IPS-NIHi7 (cell line): ENCODE data around the gene ALK.

ENCODE experiments used
- DNase-seq: peaks from one replicate; pipeline ENCODE4 v3.0.0; 2012; ENCODE audit warnings: mixed read lengths; ENCODE audit errors: extremely low spot score

ALK gene

DNA sequence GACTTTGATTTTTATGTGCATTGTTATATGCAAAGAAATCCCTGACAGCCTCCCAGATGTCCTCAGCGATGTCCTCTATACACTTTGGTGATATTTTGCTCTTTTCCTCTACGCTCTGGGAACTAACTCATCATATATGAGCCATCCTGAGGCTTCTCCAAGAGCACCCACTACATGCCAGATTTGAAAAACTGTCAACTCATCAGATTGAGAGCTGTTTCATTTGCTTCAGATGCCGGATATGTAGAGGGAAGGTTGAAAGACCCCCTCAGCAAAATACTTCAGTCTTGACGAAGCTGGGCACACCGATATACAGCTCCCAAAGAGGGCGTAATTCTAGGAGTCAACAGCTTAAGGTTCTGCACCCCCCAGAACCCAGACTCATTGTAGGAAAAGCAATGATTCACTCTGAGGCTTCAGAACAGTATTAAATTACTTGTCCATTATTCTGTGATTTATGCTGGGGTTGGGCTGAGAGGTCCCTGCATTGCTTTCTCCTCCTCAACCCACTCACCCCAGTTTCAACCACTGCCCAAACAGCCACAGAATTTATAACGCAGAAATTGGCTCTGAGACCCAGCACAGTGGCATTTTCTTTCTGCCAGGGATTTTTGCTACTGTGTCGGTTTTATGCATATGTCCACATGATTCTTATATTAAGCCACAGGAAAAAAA lies 341.8 kb downstream of the ALK start:
- DNase-seq, result no peak

- DNase-seq, result no peak
Observed at GRCh38 chr2:29578084-29578598, 343.2 kb downstream of the ALK start.

- no peak for DNase-seq
Observed at GRCh38 chr2:29576231-29576630, 345.2 kb downstream of the ALK start.

DNA sequence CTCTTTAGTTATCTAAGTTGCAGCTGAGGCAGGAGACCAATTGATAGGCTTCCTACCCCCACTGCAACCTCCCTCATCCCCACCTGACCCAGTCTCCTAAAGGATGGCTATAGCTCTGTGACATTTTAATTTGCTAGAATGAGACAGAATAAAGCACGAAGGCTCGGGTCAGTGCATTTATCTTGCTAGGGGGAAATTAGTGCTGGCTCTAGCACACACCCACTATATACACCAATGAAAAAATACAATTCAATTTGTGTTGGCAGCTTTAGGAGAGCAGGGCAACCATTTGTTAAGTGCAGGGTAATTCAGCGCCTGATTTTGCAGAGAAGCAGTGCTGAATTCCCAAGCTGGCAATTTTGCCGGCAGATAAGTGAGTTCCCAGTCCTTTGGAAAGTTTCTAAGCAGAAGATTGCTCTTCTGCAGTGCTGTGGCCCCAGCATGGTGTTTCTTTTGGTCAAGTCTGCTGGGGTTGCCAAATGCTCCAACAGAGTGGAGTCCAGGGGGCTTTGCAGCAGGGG lies 346.0 kb downstream of the ALK start:
- no peak for DNase-seq

DNA sequence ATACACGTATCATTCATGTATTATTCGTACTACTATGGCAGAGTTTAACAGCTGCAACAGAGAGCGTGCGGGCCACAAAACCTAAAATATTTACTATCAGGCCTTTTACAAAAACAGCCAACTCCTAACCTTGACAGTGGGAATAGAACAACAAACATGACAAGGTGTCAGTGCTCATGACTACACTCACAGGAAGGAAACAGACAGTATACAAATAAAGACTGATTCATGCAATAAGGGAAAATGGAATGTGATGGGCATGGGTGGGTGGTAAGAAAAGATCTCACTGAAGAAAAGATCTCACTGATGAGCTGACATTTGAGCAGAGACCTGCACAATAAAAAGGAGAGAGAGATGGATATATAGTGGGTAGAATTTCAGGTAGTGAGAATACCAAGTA lies 347.8 kb downstream of the ALK start:
- DNase-seq, result no peak

- DNase-seq, result no peak
Observed at GRCh38 chr2:29573147-29573546, 348.2 kb downstream of the ALK start.

DNA sequence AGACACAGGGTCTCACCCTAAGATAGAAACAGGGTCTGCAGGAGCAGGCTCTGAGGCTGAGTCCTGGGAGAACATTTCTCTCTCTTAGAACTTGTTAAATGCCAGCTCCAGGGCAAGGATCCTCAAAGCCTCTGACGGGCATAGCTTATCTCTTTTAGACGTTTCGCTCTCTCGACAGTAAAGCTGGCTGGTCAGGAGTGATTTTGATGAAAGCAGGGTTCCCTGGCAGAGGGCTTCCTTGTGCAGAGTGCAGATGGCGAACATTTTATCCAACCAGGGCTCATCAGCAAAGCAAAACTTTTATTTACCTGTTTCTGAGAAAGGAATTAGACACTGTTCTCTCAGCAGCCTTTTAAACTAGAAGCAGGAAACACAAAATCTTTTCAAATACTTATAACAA lies 350.8 kb downstream of the ALK start:
- DNase-seq, result no peak

GRCh38 chr2:29567906-29568520 lies 353.4 kb downstream of the ALK start:
- DNase-seq, result no peak

DNA sequence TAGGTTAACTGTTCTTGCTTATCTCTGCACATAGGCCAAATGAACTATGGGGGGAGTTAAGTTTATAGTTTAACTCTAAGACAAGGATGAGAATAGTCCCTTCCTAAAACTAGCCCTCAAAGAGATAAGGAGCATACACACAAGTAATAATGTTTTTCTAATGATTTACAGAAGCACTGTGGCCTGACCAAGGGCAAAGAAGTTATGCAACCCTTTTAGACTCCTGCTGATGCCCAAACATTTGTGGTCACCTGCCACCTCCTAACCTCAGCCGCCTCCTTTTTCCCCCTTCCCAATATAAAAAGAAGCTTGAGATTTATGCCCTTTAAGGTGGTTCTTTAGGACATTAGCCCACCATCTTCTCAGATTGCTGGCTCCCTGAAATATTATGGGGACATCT lies 357.7 kb downstream of the ALK start:
- DNase-seq, result no peak

DNA sequence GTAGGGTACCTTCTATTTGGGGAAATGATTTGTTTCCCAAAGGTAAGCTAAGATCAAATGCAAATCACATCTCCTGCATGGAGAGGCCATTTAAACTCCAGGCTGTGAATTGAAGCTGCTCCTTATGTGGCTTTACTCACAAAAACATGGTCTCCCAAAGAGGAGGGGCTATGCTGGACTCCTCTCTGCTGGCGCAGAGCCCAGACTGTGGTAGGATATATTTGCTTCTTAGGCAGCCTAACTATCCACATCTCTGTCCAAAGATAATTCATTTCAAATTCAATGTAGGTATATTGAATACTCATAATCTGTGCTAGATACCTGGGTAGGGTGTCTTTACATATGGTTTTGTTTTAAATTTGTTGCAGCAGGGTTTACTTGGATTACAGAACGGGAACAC lies 358.5 kb downstream of the ALK start:
- no peak for DNase-seq

GRCh38 chr2:29562319-29562718 lies 359.1 kb downstream of the ALK start:
- no peak for DNase-seq

DNA sequence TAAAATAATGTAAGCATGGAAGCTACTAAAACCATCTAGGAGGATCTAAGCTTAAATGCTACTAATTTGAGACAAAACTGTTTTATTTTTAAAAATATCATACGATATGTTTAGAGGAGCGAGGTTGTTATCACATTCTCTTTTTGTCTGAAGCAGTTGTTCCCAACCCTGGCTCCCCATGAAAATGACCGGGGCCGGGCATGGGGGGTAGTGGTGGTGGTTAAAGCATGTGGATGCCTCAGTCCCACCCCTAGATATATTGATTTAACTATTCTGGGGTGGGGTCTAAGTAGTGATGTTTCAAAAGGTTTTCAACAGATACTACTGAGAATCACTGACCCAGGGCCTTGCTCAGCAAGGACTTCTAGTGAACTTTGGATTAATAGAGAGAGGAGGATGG lies 359.8 kb downstream of the ALK start:
- no peak for DNase-seq

GRCh38 chr2:29561181-29561580 lies 360.2 kb downstream of the ALK start:
- DNase-seq, result no peak

DNA sequence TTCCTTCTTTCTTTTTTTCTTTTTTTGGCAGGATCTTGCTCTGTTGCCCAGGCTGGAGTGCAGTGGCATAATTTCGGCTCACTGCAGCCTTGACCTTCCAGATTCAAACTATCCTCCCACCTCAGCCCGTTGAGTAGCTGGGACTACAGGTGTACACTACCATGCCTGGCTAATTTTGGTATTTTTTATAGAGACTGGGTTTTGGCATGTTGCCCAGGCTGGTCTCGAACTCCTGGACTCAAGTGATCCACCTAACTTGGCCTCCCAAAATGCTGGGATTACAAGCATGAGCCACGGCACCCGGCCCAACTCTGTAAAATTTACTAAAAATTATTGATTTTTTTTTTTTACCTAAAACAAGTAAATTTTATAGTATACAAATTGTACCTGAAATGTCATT lies 360.8 kb downstream of the ALK start:
- DNase-seq, result no peak

DNA sequence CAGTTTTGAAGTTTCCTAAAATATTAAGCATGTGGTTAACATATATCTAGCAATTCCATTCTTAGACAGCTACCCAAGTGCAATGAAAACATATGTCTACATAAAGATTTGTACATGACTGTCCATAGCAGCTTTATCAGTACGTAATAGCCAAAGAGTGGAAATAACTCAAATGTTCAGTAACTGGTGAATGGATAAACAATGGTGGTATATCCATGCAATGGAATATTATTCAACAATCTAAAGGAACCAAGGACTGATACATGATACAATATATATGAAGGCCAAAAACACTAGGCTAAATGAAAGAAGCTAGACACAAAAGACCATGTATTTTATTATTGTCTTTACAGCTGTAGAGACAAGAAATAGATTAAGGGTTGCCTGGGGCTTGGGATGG lies 361.4 kb downstream of the ALK start:
- no peak for DNase-seq

DNA sequence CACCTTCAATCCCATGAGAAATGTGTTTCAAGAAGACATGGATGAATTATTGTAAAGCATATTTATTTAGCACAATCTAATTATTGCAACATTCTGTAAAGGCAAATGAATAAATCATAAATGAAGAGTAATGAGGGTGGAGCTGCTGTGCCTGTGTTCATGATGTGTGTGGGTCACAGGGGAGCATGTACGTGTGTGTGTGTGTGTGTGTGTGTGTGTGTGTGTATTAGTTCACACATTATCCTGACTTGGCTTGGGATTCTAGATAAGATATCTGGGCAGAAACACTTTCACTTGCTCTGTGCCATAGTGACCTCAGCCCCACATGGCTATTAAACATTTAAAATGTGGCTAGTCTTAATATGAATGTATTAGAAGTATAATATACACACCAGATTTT lies 361.8 kb downstream of the ALK start:
- no peak for DNase-seq

GRCh38 chr2:29558097-29558496 lies 363.3 kb downstream of the ALK start:
- no peak for DNase-seq

DNA sequence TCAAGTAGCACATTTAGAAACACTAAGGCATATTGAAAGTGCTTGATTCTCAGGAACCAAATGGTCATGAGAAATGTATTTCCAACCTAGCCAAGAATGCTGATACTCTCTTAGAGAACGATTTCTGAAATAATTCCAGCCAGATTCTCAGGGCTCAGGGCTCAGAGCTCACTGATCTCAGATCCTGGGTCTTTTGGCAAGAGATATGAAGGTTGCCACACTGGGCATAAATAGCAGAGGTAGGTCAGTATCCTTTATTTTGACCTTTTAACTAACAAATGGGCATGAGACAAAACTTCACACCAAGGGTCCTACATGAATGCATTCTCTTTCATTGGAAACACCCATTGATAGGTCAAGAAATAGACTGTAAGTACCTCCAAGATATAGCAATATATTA lies 364.1 kb downstream of the ALK start:
- DNase-seq, result no peak

DNA sequence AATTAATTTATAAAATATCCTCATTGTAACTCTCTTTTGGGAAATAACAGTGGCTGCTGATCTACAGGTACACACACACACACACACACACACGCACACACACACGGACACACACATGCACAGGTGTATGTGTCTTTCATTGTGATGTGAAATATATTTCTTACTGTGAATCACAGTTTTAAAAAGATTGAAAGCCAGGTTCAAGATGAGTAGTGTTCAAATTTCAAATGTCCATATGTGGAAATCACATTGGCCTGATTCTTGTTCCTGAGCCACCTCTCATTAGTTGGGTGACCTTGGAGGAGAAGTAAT lies 372.4 kb downstream of the ALK start:
- no peak for DNase-seq

DNA sequence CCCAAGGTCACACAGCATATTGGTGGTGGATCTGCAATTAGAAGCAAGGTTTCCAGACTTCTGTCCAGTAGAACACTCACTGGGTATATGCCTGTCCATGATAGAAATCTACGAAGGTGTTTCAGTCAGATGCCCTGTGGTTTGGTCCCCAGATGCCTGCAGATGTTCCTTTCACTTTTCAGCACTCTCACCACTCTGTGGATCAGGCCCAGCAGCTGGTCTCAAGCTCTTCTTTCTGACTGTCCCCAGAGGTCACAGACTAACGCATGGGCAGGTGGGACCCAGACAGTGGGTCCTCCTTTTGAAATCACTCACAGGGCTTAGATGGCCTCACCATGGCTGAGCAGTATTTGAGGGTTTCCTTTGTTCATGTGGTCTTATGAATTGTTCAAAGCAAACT lies 376.5 kb downstream of the ALK start:
- no peak for DNase-seq

DNA sequence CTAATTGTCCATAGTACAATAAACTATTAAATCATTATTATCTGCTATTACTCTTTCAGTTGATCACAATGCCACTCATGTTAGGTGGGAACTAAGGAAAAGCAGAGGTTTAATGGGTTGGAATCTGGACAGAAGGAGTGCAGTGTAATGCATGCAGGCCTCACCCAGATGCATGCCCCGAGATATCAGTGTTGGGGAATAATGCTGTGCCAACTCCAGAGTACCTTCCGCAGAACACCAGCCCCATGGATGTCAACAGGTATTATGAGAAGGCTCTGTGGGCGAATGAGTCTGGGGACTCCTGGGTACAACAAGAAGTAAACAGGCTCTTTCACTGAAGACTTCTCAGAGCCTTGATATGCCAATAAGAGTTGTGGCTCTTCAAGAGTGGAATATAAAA lies 377.4 kb downstream of the ALK start:
- DNase-seq, result no peak

- DNase-seq, result no peak
Observed at GRCh38 chr2:29535188-29535587, 386.2 kb downstream of the ALK start.

GRCh38 chr2:29532436-29532835 lies 388.9 kb downstream of the ALK start:
- no peak for DNase-seq

GRCh38 chr2:29531626-29532025 lies 389.8 kb downstream of the ALK start:
- no peak for DNase-seq
